ENCODE data around the gene SLC22A3. TPM values are rescaled to one million over a fixed set of nuclear protein-coding genes. Genes with fewer than 3 reads are reported as not detected.

Gene SLC22A3
- total RNA-seq, 4 donors from 2014 or later = 11.8 to 31.0 (median 22.3) TPM

DNA sequence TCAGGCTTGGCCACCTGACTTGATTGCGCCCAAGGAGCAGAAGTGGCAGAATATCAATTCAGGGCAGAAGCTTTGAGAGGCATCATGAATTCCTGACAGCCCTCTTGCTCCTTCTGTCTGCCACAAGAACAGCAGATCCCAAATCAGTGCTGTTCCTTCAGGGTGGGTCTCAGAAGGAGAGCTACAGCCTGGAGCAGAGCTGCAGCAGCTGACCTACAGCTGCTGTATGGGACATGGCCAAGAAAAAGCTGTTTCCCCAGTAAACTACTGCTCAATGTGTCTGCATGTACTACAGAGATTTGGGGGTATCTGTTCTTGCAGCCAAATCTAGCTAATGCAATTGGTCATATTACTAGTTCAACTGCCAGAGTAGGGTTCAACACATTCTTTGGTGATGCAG, 69.0 kb downstream of the SLC22A3 start:
- no peak overlapping the region for H3K4me3 ChIP-seq
- no peak for ATAC-seq
- H3K27ac ChIP-seq = no peak overlapping the region
- H3K27me3 ChIP-seq = no peaks in the 10 kb centered on the region
- H3K36me3 ChIP-seq = peaks cover 0 to 7% of the 10 kb centered on the region in 2 donors
- TF ChIP-seq POLR2AphosphoS5 (IDR thresholded peaks at IDR 0.05) (no peak), POLR2A (IDR thresholded peaks at IDR 0.05) (no peak), EP300 (IDR thresholded peaks at IDR 0.05) (no peak)
- TF ChIP-seq, protein P1, sequence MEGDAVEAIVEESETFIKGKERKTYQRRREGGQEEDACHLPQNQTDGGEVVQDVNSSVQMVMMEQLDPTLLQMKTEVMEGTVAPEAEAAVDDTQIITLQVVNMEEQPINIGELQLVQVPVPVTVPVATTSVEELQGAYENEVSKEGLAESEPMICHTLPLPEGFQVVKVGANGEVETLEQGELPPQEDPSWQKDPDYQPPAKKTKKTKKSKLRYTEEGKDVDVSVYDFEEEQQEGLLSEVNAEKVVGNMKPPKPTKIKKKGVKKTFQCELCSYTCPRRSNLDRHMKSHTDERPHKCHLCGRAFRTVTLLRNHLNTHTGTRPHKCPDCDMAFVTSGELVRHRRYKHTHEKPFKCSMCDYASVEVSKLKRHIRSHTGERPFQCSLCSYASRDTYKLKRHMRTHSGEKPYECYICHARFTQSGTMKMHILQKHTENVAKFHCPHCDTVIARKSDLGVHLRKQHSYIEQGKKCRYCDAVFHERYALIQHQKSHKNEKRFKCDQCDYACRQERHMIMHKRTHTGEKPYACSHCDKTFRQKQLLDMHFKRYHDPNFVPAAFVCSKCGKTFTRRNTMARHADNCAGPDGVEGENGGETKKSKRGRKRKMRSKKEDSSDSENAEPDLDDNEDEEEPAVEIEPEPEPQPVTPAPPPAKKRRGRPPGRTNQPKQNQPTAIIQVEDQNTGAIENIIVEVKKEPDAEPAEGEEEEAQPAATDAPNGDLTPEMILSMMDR (IDR thresholded peaks at IDR 0.05) = no peak
- peaks cover 0 to 20% (median 0%) of the 10 kb centered on the region in 3 donors for H3K4me1 ChIP-seq
- H3K9me3 ChIP-seq = no peaks in the 10 kb centered on the region
- 75% methylated on average over 1 of the region's 1 CpG; no CpG with 5 or more reads in 1 of the 2 donors for WGBS, 2 donors (ENCODE audit: low coverage in 1 of 2)

DNA sequence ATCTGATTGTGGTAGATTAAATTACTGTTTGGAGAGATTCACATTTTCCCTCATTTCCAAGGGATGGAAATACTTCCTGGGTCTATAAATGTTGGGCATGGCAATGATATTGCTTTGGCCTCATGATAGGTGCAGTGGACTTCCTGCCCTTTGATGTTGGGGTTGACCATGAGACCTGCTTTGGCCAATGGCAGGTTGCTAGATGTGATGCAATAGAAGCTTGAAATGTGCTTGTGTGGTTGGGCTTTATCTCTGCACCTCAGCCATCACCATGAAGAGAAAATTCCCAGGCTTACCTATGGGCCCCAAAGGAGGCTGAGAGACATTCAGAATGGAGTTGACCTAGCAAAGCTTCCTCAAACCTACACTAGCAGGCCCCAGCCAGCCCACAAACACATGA, 69.4 kb downstream of the SLC22A3 start:
- TF ChIP-seq EP300 (IDR thresholded peaks at IDR 0.05) (no peak), POLR2A (IDR thresholded peaks at IDR 0.05) (no peak)
- TF ChIP-seq, protein P1 (IDR thresholded peaks at IDR 0.05) = no peak
- H3K4me3 ChIP-seq = no peak overlapping the region
- H3K27ac ChIP-seq = no peak overlapping the region
- no peak for ATAC-seq
- H3K36me3 ChIP-seq = peaks cover 0 to 7% of the 10 kb centered on the region in 2 donors
- H3K9me3 ChIP-seq = no peaks in the 10 kb centered on the region
- no peaks in the 10 kb centered on the region for H3K27me3 ChIP-seq
- H3K4me1 ChIP-seq = peaks cover 0 to 24% (median 3%) of the 10 kb centered on the region in 3 donors

DNA sequence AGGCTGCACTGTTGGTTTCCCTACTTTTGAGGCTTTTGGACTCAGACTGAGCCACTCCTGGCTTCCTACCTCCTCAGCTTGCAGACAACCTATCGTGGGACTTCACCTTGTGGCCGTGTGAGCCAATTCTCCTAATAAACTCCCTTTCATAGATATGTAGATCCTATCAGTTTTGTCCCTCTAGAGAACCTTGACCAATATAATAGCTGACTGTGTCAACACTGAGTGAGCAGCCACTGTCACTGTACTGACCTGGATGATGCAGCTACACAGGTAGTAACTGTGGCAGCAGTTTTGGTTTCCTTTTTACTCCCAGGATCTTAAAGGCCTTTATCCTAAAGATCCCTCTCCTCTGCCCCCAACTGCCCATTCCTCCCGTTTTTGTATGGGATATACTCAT, 70.2 kb downstream of the SLC22A3 start:
- Histone ChIP-seq H3K9me3 (no peaks in the 10 kb centered on the region), H3K4me3 (no peak overlapping the region), H3K27ac (no peak overlapping the region), H3K27me3 (no peaks in the 10 kb centered on the region), H3K36me3 (peaks cover 0 to 7% of the 10 kb centered on the region in 2 donors), H3K4me1 (peaks cover 0 to 25% (median 3%) of the 10 kb centered on the region in 3 donors)
- TF ChIP-seq POLR2AphosphoS5 (IDR thresholded peaks at IDR 0.05) (no peak), EP300 (IDR thresholded peaks at IDR 0.05) (no peak), POLR2A (IDR thresholded peaks at IDR 0.05) (no peak)
- TF ChIP-seq, protein P1 (IDR thresholded peaks at IDR 0.05) = no peak
- ATAC-seq = no peak
- WGBS, 2 donors (ENCODE audit: low coverage in 1 of 2) = 57 to 65% methylated on average over 1 to 2 of the region's 3 CpGs

DNA sequence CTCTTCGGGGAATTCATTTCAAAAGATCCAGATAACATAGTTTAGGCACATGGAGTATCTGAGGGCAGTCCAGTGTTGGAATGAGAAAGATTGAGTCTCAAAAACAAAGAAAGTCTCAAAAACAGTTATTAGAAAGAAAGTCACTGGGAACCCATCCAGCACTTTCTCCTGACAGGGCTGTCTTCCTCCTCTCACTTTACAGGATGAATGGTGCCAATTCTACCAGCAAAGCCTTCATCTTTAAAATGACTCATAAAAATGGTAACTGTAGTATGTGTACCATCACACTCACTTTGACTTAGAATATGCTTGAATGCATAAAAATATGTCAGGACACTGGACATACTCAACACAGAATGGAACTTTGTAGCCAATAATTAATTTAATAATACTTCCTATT, 71.3 kb downstream of the SLC22A3 start:
- WGBS, 2 donors (ENCODE audit: low coverage in 1 of 2) = 67 to 100% methylated on average over 1 of the region's 1 CpG
- H3K27ac ChIP-seq = no peak overlapping the region
- TF ChIP-seq, protein P1 (IDR thresholded peaks at IDR 0.05) = no peak
- TF ChIP-seq POLR2A (IDR thresholded peaks at IDR 0.05) (no peak), POLR2AphosphoS5 (IDR thresholded peaks at IDR 0.05) (no peak)
- peaks cover 0 to 25% (median 3%) of the 10 kb centered on the region in 3 donors for H3K4me1 ChIP-seq
- no peak for ATAC-seq
- peaks cover 0 to 3% of the 10 kb centered on the region in 2 donors for H3K36me3 ChIP-seq
- no peak overlapping the region for H3K4me3 ChIP-seq
- no peaks in the 10 kb centered on the region for H3K27me3 ChIP-seq
- H3K9me3 ChIP-seq = no peaks in the 10 kb centered on the region

DNA sequence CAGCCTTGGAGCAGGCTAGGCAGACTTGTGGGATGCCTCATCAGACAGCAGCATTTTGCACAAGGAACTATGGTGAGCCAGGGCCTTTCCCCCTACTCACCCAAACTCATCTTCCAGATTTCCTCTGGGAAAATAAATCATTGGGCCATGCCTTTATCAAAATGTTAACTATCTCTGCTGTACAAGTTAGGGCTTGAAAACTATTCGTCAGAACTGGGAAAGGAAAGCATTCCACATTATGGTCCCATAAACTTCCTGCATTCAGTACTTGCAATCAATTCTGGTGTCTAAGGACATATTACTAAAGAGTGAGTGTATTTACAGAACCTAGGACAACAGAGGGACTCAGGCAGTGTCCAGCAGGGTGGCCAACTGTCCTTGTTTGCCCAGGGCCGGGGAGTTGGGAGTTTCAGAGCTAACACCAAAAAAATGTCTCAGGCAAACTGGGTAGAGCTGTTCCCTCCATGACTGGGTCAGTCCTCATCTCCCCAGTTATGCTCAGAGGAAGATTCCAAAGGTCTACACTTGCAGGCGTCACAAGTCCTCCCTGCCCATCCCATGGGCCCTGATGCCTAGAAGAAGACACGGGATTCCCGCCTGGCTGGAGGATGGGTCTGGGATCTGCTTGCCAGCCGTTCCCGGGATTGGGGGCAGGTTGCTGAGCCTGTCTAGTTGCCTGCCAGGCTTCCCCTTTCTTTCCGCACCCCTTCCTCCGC, 72.2 kb downstream of the SLC22A3 start:
- Histone ChIP-seq H3K27me3 (no peaks in the 10 kb centered on the region), H3K36me3 (no peaks in the 10 kb centered on the region), H3K9me3 (no peaks in the 10 kb centered on the region), H3K4me3 (no peak overlapping the region), H3K4me1 (peaks cover 0 to 25% (median 3%) of the 10 kb centered on the region in 3 donors), H3K27ac (peak overlapping the region in 3 of 4 donors; percentile 75 to 85 (median 78))
- TF ChIP-seq EP300 (IDR thresholded peaks at IDR 0.05) = no peak
- TF ChIP-seq, protein P1 (IDR thresholded peaks at IDR 0.05) = no peak
- no peak for TF ChIP-seq POLR2AphosphoS5 (IDR thresholded peaks at IDR 0.05)
- no peak for TF ChIP-seq POLR2A (IDR thresholded peaks at IDR 0.05)
- ATAC-seq = no peak
- 90 to 92% methylated on average over 2 of the region's 9 CpGs for WGBS, 2 donors (ENCODE audit: low coverage in 1 of 2)

Measured in gastroesophageal sphincter (tissue), 4 donors.